ENCODE data around the gene NFE2L2.
A peak's percentile ranks its signal among the peaks of the same experiment; 100 is the strongest.

The NFE2L2 gene

GRCh38 chr2:177245010-177245422 is 19.5 kb downstream of the NFE2L2 start:
- no peak overlapping the region for H3K4me3 ChIP-seq (replicated peaks; ENCODE audit: low read depth, low read length)
- TF ChIP-seq, protein P1, sequence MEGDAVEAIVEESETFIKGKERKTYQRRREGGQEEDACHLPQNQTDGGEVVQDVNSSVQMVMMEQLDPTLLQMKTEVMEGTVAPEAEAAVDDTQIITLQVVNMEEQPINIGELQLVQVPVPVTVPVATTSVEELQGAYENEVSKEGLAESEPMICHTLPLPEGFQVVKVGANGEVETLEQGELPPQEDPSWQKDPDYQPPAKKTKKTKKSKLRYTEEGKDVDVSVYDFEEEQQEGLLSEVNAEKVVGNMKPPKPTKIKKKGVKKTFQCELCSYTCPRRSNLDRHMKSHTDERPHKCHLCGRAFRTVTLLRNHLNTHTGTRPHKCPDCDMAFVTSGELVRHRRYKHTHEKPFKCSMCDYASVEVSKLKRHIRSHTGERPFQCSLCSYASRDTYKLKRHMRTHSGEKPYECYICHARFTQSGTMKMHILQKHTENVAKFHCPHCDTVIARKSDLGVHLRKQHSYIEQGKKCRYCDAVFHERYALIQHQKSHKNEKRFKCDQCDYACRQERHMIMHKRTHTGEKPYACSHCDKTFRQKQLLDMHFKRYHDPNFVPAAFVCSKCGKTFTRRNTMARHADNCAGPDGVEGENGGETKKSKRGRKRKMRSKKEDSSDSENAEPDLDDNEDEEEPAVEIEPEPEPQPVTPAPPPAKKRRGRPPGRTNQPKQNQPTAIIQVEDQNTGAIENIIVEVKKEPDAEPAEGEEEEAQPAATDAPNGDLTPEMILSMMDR (IDR thresholded peaks at IDR 0.05; ENCODE audit: low read depth, low read length, missing control alignments) = no peak
- peak; percentile 71 for DNase-seq (ENCODE audit: extremely low read depth, low read depth)

DNA sequence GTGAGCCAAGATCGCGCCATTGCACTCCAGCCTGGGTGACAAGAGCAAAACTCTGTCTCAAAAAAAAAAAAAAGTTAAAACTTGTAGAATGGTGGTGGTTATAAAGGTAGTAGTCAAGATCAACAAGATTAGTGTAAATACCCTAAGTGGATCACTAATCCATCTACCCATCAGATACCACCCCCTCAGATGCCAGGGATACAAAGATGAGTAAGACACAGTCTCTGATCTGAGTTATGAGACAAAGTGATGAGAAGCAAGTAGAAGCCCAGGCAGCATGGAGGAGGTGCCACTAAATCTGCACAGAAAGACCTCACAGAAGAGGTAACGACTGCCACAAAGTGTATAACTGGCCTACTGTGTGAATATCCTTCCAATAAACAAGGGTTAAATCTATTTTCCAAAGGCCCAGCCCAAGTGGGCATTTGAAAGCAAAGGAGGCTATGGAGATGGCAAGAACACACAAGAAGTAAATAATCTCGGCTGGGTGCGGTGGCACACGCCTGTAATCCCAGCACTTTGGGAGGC is 20.2 kb downstream of the NFE2L2 start:
- no peak for DNase-seq (ENCODE audit: extremely low read depth, low read depth)
- TF ChIP-seq, protein P1 (IDR thresholded peaks at IDR 0.05; ENCODE audit: low read depth, low read length, missing control alignments) = no peak
- H3K4me3 ChIP-seq (replicated peaks; ENCODE audit: low read depth, low read length) = no peak overlapping the region

DNA sequence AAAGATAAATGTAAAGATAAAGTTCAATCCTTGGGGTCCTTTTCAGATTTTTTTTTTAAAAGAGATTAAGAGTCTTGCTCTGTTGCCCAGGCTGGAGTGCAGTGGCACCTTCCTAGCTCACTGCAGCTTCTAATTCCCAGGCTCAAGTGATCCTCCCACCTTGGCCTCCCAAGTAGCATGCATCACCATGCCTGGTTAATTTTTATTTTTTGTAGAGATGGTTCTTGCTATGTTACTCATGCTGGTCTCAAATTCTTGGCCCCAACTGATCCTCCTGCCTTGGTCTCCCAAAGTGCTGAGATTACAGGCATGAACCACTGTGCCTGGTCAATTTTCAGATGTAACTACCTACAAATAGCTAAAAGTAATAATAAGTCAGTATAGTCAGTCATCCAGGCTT is 21.1 kb downstream of the NFE2L2 start:
- no peak overlapping the region for H3K4me3 ChIP-seq (replicated peaks; ENCODE audit: low read depth, low read length)
- TF ChIP-seq, protein P1 (IDR thresholded peaks at IDR 0.05; ENCODE audit: low read depth, low read length, missing control alignments) = no peak
- DNase-seq (ENCODE audit: extremely low read depth, low read depth) = no peak

GRCh38 chr2:177243073-177243472 is 21.5 kb downstream of the NFE2L2 start:
- TF ChIP-seq, protein P1 (IDR thresholded peaks at IDR 0.05; ENCODE audit: low read depth, low read length, missing control alignments) = no peak
- peak overlapping the region; percentile 20 for H3K4me3 ChIP-seq (replicated peaks; ENCODE audit: low read depth, low read length)
- no peak for DNase-seq (ENCODE audit: extremely low read depth, low read depth)

DNA sequence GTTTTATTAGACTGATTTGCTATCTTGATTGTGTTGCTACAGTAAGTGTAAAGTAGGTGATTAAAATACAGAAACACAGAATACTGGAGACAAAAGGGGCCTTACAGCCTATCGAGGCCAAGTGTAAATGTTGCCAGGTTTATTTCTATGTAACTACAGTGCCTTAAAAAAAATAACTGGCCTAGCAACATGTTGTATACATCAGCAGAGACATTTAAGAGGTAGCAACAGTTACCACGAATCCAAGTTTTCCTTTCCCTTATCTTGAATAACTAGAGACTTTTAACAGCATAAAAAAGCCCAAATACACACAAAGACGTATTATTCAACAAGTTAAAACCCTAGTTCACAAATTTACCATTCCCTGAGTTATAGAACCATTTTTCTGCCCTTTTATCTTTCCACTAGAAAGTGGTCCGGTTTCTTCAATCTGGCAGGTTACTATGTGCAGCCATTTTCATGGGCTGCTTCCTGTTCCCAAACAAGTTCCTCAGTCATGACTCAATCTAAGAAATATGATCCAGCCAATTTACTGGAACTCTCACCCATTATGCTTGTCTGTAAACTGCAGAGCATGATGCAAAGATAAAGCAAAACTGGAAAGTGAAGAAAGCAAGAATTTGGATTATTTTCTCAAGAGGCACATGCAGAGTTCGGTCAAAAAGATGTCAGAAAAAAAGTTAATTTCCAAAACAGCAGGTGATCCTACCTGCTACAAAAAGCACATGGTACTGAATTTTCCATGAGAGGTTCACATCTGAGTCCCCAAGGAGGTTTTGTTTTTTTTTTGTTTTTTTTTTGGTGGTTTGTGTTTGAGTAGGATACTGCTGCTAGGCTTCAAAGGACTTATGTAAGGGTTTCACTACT is 22.2 kb downstream of the NFE2L2 start:
- H3K4me3 ChIP-seq (replicated peaks; ENCODE audit: low read depth, low read length) = peak overlapping the region; percentile 20
- TF ChIP-seq, protein P1 (IDR thresholded peaks at IDR 0.05; ENCODE audit: low read depth, low read length, missing control alignments) = no peak
- DNase-seq (ENCODE audit: extremely low read depth, low read depth) = peak; percentile 83

DNA sequence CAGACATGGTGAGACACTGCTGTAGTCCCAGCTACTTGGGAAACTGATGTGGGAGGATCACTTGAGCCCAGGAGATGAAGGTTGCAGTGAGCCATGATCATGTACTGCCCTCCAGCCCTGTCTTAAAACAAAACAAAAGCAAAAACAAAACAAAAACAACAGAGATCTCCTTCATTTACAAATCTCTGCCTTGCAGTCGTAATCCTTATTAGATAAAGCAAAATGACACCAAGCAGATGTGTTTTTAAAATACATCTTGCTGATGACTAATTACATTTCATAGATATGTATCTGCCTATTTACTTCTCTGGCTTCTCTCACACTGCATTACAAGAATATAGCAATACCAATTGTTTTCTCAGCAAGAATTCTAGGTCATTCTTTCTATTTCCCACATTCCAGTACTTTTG is 22.8 kb downstream of the NFE2L2 start:
- H3K4me3 ChIP-seq (replicated peaks; ENCODE audit: low read depth, low read length) = peak overlapping the region; percentile 20
- DNase-seq (ENCODE audit: extremely low read depth, low read depth) = no peak
- TF ChIP-seq, protein P1 (IDR thresholded peaks at IDR 0.05; ENCODE audit: low read depth, low read length, missing control alignments) = no peak
